ENCODE data around the gene TSPYL2. TPM values are rescaled to one million over a fixed set of nuclear protein-coding genes. Genes with fewer than 3 reads are reported as not detected.

TSPYL2 gene
- total RNA-seq, 1 donor from 2014 or later: 85.9 TPM

DNA sequence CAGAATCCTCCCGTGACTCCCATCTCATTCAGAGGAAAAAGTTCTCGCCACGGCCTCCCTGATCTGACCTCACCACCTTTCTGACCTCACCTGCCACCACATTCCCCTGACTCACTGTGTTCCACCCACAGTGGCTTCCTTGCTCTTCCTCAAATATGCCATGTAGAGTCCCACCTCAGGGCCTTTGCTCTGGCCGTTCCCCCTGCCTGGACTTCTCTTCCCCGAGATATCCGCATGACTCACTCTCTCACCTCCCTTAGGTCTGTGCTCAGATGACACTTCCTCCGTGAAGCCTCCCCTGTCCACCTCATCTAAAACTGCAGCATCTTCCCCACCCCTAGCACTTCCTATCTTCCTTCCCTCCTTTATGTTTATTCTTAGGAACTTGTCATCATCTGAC, 7.2 kb upstream of the TSPYL2 start:
- DNase-seq (ENCODE audit: extremely low spot score in 2 of 2): no peak
- TF ChIP-seq, protein P1, sequence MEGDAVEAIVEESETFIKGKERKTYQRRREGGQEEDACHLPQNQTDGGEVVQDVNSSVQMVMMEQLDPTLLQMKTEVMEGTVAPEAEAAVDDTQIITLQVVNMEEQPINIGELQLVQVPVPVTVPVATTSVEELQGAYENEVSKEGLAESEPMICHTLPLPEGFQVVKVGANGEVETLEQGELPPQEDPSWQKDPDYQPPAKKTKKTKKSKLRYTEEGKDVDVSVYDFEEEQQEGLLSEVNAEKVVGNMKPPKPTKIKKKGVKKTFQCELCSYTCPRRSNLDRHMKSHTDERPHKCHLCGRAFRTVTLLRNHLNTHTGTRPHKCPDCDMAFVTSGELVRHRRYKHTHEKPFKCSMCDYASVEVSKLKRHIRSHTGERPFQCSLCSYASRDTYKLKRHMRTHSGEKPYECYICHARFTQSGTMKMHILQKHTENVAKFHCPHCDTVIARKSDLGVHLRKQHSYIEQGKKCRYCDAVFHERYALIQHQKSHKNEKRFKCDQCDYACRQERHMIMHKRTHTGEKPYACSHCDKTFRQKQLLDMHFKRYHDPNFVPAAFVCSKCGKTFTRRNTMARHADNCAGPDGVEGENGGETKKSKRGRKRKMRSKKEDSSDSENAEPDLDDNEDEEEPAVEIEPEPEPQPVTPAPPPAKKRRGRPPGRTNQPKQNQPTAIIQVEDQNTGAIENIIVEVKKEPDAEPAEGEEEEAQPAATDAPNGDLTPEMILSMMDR (IDR thresholded peaks at IDR 0.05): no peak
- TF ChIP-seq POLR2AphosphoS5 (IDR thresholded peaks at IDR 0.05; ENCODE audit: insufficient read depth in 1 of 2, low read depth in 1 of 2): no peak
- TF ChIP-seq POLR2A (IDR thresholded peaks at IDR 0.05): no peak
- Histone ChIP-seq H3K27me3 (no peaks in the 10 kb centered on the region), H3K4me3 (no peak overlapping the region), H3K9me3 (no peaks in the 10 kb centered on the region), H3K4me1 (peaks cover 3% of the 10 kb centered on the region), H3K36me3 (no peaks in the 10 kb centered on the region), H3K27ac (no peak overlapping the region)
- intact Hi-C loops (cut with DNase I): no loop called here

DNA sequence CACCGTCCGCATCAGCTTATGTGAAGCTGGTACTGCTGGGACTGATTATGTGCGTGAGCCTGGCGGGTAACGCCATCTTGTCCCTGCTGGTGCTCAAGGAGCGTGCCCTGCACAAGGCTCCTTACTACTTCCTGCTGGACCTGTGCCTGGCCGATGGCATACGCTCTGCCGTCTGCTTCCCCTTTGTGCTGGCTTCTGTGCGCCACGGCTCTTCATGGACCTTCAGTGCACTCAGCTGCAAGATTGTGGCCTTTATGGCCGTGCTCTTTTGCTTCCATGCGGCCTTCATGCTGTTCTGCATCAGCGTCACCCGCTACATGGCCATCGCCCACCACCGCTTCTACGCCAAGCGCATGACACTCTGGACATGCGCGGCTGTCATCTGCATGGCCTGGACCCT, 5.5 kb upstream of the TSPYL2 start:
- no peak for DNase-seq (ENCODE audit: extremely low spot score in 2 of 2)
- TF ChIP-seq POLR2AphosphoS5 (IDR thresholded peaks at IDR 0.05; ENCODE audit: insufficient read depth in 1 of 2, low read depth in 1 of 2) (no peak), POLR2A (IDR thresholded peaks at IDR 0.05) (no peak)
- TF ChIP-seq, protein P1 (IDR thresholded peaks at IDR 0.05): no peak
- H3K4me3 ChIP-seq: no peak overlapping the region
- H3K9me3 ChIP-seq: no peaks in the 10 kb centered on the region
- no peaks in the 10 kb centered on the region for H3K27me3 ChIP-seq
- peaks cover 3% of the 10 kb centered on the region for H3K4me1 ChIP-seq
- no peak overlapping the region for H3K27ac ChIP-seq
- no peaks in the 10 kb centered on the region for H3K36me3 ChIP-seq
- intact Hi-C loops (cut with DNase I): no loop called here

DNA sequence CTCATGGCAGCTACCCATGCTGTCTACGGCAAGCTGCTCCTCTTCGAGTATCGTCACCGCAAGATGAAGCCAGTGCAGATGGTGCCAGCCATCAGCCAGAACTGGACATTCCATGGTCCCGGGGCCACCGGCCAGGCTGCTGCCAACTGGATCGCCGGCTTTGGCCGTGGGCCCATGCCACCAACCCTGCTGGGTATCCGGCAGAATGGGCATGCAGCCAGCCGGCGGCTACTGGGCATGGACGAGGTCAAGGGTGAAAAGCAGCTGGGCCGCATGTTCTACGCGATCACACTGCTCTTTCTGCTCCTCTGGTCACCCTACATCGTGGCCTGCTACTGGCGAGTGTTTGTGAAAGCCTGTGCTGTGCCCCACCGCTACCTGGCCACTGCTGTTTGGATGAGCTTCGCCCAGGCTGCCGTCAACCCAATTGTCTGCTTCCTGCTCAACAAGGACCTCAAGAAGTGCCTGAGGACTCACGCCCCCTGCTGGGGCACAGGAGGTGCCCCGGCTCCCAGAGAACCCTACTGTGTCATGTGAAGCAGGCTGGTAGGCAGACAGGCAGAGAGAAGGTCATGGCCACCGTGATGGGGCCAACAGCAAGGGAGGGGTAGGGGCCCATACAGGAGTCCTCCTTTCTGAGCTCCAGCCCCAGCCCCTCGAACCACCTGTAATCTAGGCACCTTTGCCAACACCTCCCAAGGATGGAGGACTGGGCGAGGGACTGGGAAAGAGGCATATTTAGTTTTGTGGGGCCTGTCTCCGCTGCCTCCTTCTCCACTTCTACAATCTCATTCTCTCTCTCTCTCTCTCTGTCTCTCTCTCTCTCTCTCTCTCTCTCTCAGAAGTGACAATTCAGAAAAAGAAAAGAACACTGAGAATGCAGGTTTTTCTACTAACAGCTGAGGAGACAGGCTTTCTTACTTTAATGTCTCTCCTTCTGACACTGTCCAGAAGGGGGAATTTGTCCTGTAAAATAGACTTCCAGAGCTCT, 4.7 kb upstream of the TSPYL2 start:
- Histone ChIP-seq H3K27ac (no peak overlapping the region), H3K27me3 (no peaks in the 10 kb centered on the region), H3K4me3 (no peak overlapping the region), H3K4me1 (no peaks in the 10 kb centered on the region), H3K36me3 (no peaks in the 10 kb centered on the region), H3K9me3 (no peaks in the 10 kb centered on the region)
- no peak for DNase-seq (ENCODE audit: extremely low spot score in 2 of 2)
- TF ChIP-seq, protein P1 (IDR thresholded peaks at IDR 0.05): no peak
- TF ChIP-seq POLR2AphosphoS5 (IDR thresholded peaks at IDR 0.05; ENCODE audit: insufficient read depth in 1 of 2, low read depth in 1 of 2): no peak
- no peak for TF ChIP-seq POLR2A (IDR thresholded peaks at IDR 0.05)
- intact Hi-C loops (cut with DNase I): no loop called here

GRCh38 chrX:53078943-53079342, 3.2 kb upstream of the TSPYL2 start:
- Histone ChIP-seq H3K36me3 (no peaks in the 10 kb centered on the region), H3K4me3 (no peak overlapping the region), H3K27me3 (no peaks in the 10 kb centered on the region), H3K27ac (no peak overlapping the region), H3K9me3 (no peaks in the 10 kb centered on the region), H3K4me1 (peaks cover 7% of the 10 kb centered on the region)
- intact Hi-C loops (cut with DNase I): no loop called here
- TF ChIP-seq, protein P1 (IDR thresholded peaks at IDR 0.05): no peak
- TF ChIP-seq POLR2AphosphoS5 (IDR thresholded peaks at IDR 0.05; ENCODE audit: insufficient read depth in 1 of 2, low read depth in 1 of 2): no peak
- TF ChIP-seq POLR2A (IDR thresholded peaks at IDR 0.05): no peak
- no peak for DNase-seq (ENCODE audit: extremely low spot score in 2 of 2)
